ENCODE results near the gene PARK7. TPM values are rescaled to one million over a fixed set of nuclear protein-coding genes. Genes with fewer than 3 reads are reported as not detected.

Gene PARK7
- total RNA-seq: 100 to 1,000 TPM; 146 to 210 TPM

GRCh38 chr1:7961216-7962013, at the start of gene PARK7:
Gene PARK7, plus strand, starts transcription at chr1:7961711. Its CDS starts 1,075 bp downstream, at chr1:7962786.

GRCh38 chr1:7940745-7941436, 20.6 kb upstream of the PARK7 start, which contains the start of gene TNFRSF9:
Gene TNFRSF9, minus strand, starts transcription at chr1:7940839. Its CDS starts 845 bp downstream, at chr1:7939994.

GRCh38 chr1:8026153-8026975, 64.9 kb downstream of the PARK7 start, which contains the start of gene ERRFI1:
Gene ERRFI1, minus strand, starts transcription at chr1:8026309. Its CDS starts 10,690 bp downstream, at chr1:8015619.

Small RNAs within 50 kb of the gene (small RNA-seq; reads per million reads assigned to genes)
- gene RF00019: 0 reads per million in 2 donors

Other genes starting within 250 kb of the PARK7 start
- 10 to 100 TPM; 93.3 to 95.2 TPM for gene VAMP3, start 190.4 kb upstream of the PARK7 start, total RNA-seq
- gene PER3, start 177.4 kb upstream of the PARK7 start, total RNA-seq: 10 to 100 TPM in 1 of 2 donors, 1 to 10 TPM in 1; 10.0 to 15.5 TPM
- gene UTS2, start 108.6 kb upstream of the PARK7 start, total RNA-seq: under 1 TPM in 1 of 2 donors, not detected in 1; under 0.01 TPM
- gene TNFRSF9, start 20.9 kb upstream of the PARK7 start, total RNA-seq: not detected
- 1 to 10 TPM; 3.1 to 5.0 TPM for gene ERRFI1, start 64.6 kb downstream of the PARK7 start, total RNA-seq

Measured in melanocyte of skin (primary cell).